ENCODE data around the gene MLH1.

GRCh38 chr3:37064747-37065146, 71.4 kb downstream of the MLH1 start:
- TF ChIP-seq CTCF (IDR thresholded peaks at IDR 0.05) (no peak), POLR2A (IDR thresholded peaks at IDR 0.05) (no peak)
